K562 (cell line): ENCODE data around the gene TAF1B. TPM values are rescaled to one million over a fixed set of nuclear protein-coding genes. Genes with fewer than 3 reads are reported as not detected.

Experiments
- BCL6 ChIP-seq: fragments of 250-450 bp; sonication (Bioruptor Pico); IDR thresholded peaks from 2 replicates; pipeline ENCODE4 v1.4.0; 2020
- CXXC5 ChIP-seq: fragments of 250-450 bp; sonication (Bioruptor Pico); IDR thresholded peaks from 2 replicates; pipeline ENCODE4 v1.8.0; 2022; ENCODE audit warnings: inconsistent platforms, mild to moderate bottlenecking, moderate library complexity
- NFATC3 ChIP-seq: fragments of 450-650 bp; IDR thresholded peaks from 2 replicates; pipeline ENCODE4 v1.6.1; 2017; ENCODE audit warnings: mild to moderate bottlenecking
- PHTF2 ChIP-seq: fragments of 250-450 bp; sonication (Bioruptor Pico); IDR thresholded peaks from 2 replicates; pipeline ENCODE4 v1.5.0; 2021; ENCODE audit warnings: mild to moderate bottlenecking
- RBFOX2 ChIP-seq: fragments of 200-400 bp; formaldehyde crosslinking; IDR thresholded peaks from 2 replicates; pipeline ENCODE4 v1.6.1; 2017; ENCODE audit warnings: low read depth, mild to moderate bottlenecking, low read length, moderate library complexity
- polyA plus RNA-seq, 8 experiments: library from polyadenylated mRNA; depleted of rRNA in 4 of 8; stranded (reverse) in 5 of 8; unstranded in 3 of 8; fragments of >200 nt; fragmentation: Nextera tagmentation in 2 of 8; fragmentation: Illumina TruSeq in 1 of 8; extraction: Ambion mirVana in 2 of 8; extraction: Trizol in 1 of 8; gene quantifications; 2 replicates each; pipeline versions ENCODE4 v1.2.1 to v1.2.3, GENCODE V29; 2011 to 2014; ENCODE audit warnings: inconsistent platforms in 1 of 8, missing spikeins in 1 of 8
- total RNA-seq, 7 experiments: library from RNA; depleted of rRNA in 6 of 7; stranded (reverse); fragments of >200 nt in 6 of 7; fragmentation: Illumina TruSeq in 2 of 7; extraction: Trizol in 2 of 7; gene quantifications; 2 replicates each; pipeline versions ENCODE4 v1.2.1 to v1.2.3, GENCODE V29; 2011 to 2021; ENCODE audit warnings: low replicate concordance in 1 of 7
- TF ChIP-seq, protein P1 (sequence below), 3 experiments: fragments of 200-800 bp in 1 of 3; sonication (Bioruptor generic) in 1 of 3; sonication (generic) in 1 of 3; formaldehyde crosslinking in 1 of 3; IDR thresholded peaks; 2 replicates each; pipeline versions ENCODE4 v1.6.1 to v1.8.0; 2016 to 2022; ENCODE audit warnings: mild to moderate bottlenecking in 2 of 3, missing compliant biosample characterization in 2 of 3, missing genetic modification characterization in 2 of 3, missing genetic modification reagents in 1 of 3
- TF ChIP-seq, protein P2 (sequence below): sonication (generic); formaldehyde crosslinking; IDR thresholded peaks from 2 replicates; pipeline ENCODE4 v1.8.0; 2022; ENCODE audit warnings: mild to moderate bottlenecking, missing genetic modification reagents

The TAF1B gene
- total and polyA plus RNA-seq, 9 of the 15 experiments (the other 6 are each of a cell fraction or from before 2014, with no cell fraction given): 8.8 to 25.1 (median 17.3) TPM

DNA sequence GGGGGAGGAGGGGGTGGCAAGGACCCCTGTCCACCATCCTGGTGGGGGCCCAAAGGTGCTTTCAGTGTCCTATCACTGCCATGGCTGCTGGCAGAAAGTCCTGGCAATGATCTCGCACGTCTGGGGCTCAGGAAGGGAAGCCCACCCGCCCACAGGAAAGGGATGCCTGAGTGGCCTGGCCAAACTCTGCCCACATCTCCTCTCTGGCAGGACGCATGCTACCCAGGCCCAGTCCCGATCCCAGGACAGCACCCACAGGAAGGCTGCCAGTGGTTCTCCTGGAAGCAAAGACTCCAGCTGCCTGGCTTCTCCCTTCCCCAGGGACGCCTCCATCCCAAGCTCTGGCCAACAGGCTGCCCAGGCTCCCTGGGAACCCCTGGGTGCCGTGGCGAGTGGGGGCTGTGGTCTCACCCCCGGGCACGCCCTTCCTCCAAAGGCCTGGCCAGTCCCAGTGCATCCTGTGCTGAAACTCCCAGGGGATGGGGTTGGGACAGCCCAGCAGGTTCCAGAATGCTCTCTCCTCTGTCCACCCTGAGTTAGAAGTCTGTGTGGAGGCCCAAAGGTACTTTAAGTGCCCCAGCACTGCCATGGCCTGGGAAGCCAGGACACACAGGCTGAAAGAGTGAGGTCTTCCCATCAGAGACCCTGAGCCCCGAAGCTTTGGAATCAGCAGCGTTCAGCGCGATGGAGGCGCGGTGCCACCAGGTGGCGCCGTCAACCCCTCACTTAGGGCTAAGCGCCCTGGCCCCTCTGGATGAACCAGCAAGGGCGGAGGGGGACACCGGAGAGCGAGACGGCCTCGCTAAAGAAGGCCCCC is 29.8 kb upstream of the TAF1B start (continued):
- no peak for TF ChIP-seq BCL6 (CRISPR knock-in tag)
- TF ChIP-seq RBFOX2: no peak
- TF ChIP-seq PHTF2 (CRISPR knock-in tag): no peak
- TF ChIP-seq, protein P1, sequence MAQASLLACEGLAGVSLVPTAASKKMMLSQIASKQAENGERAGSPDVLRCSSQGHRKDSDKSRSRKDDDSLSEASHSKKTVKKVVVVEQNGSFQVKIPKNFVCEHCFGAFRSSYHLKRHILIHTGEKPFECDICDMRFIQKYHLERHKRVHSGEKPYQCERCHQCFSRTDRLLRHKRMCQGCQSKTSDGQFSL (CRISPR knock-in tag; IDR thresholded peaks at IDR 0.05): no peak
- TF ChIP-seq, protein P1 (tag; IDR thresholded peaks at IDR 0.05): no peak
- no peak for TF ChIP-seq NFATC3
- peak; percentile 45; the same call in 1 of the 2 replicates for TF ChIP-seq CXXC5
- TF ChIP-seq, protein P2, sequence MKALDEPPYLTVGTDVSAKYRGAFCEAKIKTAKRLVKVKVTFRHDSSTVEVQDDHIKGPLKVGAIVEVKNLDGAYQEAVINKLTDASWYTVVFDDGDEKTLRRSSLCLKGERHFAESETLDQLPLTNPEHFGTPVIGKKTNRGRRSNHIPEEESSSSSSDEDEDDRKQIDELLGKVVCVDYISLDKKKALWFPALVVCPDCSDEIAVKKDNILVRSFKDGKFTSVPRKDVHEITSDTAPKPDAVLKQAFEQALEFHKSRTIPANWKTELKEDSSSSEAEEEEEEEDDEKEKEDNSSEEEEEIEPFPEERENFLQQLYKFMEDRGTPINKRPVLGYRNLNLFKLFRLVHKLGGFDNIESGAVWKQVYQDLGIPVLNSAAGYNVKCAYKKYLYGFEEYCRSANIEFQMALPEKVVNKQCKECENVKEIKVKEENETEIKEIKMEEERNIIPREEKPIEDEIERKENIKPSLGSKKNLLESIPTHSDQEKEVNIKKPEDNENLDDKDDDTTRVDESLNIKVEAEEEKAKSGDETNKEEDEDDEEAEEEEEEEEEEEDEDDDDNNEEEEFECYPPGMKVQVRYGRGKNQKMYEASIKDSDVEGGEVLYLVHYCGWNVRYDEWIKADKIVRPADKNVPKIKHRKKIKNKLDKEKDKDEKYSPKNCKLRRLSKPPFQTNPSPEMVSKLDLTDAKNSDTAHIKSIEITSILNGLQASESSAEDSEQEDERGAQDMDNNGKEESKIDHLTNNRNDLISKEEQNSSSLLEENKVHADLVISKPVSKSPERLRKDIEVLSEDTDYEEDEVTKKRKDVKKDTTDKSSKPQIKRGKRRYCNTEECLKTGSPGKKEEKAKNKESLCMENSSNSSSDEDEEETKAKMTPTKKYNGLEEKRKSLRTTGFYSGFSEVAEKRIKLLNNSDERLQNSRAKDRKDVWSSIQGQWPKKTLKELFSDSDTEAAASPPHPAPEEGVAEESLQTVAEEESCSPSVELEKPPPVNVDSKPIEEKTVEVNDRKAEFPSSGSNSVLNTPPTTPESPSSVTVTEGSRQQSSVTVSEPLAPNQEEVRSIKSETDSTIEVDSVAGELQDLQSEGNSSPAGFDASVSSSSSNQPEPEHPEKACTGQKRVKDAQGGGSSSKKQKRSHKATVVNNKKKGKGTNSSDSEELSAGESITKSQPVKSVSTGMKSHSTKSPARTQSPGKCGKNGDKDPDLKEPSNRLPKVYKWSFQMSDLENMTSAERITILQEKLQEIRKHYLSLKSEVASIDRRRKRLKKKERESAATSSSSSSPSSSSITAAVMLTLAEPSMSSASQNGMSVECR (CRISPR knock-in tag): no peak
- TF ChIP-seq, all 486 proteins: peak for 28
